Esophagus muscularis mucosa (tissue), 4 donors: Measurements from ENCODE around the gene TMEM132C. TPM values are rescaled to one million over a fixed set of nuclear protein-coding genes. Genes with fewer than 3 reads are reported as not detected.

Experiments
- DNase-seq: peaks from one replicate; pipeline ENCODE4 v3.0.0-alpha.2; 2017; ENCODE audit errors: extremely low spot score
- H3K27ac ChIP-seq, 4 donors: fragments of 200-600 bp; sonication (generic); replicated peaks in 1 of 4; 1 replicate in 3 of 4; 2 replicates in 1 of 4; pipeline ENCODE4 v1.5.1; 2016 to 2019; ENCODE audit warnings: mild to moderate bottlenecking in 1 of 4
- H3K27me3 ChIP-seq, 4 donors: fragments of 200-600 bp; sonication (generic); one replicate each; pipeline versions ENCODE4 v1.5.1 to v1.6.0; 2016 to 2019
- H3K36me3 ChIP-seq, 4 donors: fragments of 200-600 bp; sonication (generic); one replicate each; pipeline ENCODE4 v1.5.1; 2016 to 2019
- H3K4me1 ChIP-seq, 4 donors: fragments of 200-600 bp; sonication (generic); one replicate each; pipeline ENCODE4 v1.5.1; 2016 to 2019
- H3K4me3 ChIP-seq, 4 donors: fragments of 200-600 bp; sonication (generic); 1 replicate in 2 of 4; 2 replicates in 2 of 4; pipeline ENCODE4 v1.5.1; 2016 to 2019; ENCODE audit warnings: mild to moderate bottlenecking in 4 of 4, moderate library complexity in 1 of 4
- H3K9me3 ChIP-seq, 4 donors: fragments of 200-600 bp; sonication (generic); 1 replicate in 3 of 4; 2 replicates in 1 of 4; pipeline ENCODE4 v1.5.1; 2016 to 2019
- CTCF ChIP-seq, 3 experiments: fragments of 200-600 bp in 2 of 3; fragments of 450-650 bp in 1 of 3; sonication (generic) in 2 of 3; IDR thresholded peaks; one replicate each; pipeline ENCODE4 v1.5.1; 2017 to 2019; ENCODE audit warnings: antibody characterized with exemption in 3 of 3, mild to moderate bottlenecking in 2 of 3, moderate library complexity in 1 of 3
- EP300 ChIP-seq: sonication (generic); formaldehyde crosslinking; IDR thresholded peaks from one replicate; pipeline ENCODE4 v1.6.1; 2017; ENCODE audit warnings: antibody characterized with exemption
- POLR2A ChIP-seq: fragments of 450-650 bp; IDR thresholded peaks from one replicate; pipeline ENCODE4 v1.6.1; 2017; ENCODE audit warnings: antibody characterized with exemption, moderate library complexity, mild to moderate bottlenecking, low read depth
- POLR2AphosphoS5 ChIP-seq, 2 donors: sonication (generic); formaldehyde crosslinking; IDR thresholded peaks; one replicate each; pipeline ENCODE4 v1.6.1; 2017; ENCODE audit warnings: antibody characterized with exemption in 2 of 2
- WGBS: methylation state at CpG from one replicate; pipeline ENCODE4 v1.1.5; 2018; 5-methylcytosine and 5-hydroxymethylcytosine counted together
- intact Hi-C: fragments of 100-400 bp; cut with DNase I; formaldehyde crosslinking; loops from one replicate; pipeline ENCODE4 v1.15.1; 2023
- total RNA-seq, 4 donors: library from RNA; depleted of rRNA; stranded (reverse); fragments of >200 nt; gene quantifications; one replicate each; pipeline versions ENCODE4 v1.1.0 to v1.2.1, GENCODE V29; 2016

TMEM132C gene
- total RNA-seq, 4 donors from 2014 or later = 2.9 to 3.8 (median 3.5) TPM

- no peak for DNase-seq
- H3K36me3 ChIP-seq = no peaks in the 10 kb centered on the region
- H3K4me1 ChIP-seq = no peaks in the 10 kb centered on the region
- intact Hi-C loops = no loop called here
- H3K27me3 ChIP-seq = no peaks in the 10 kb centered on the region
- no peaks in the 10 kb centered on the region for H3K9me3 ChIP-seq
- WGBS = 63% methylated on average over 11 of the region's 11 CpGs
- H3K4me3 ChIP-seq = no peak overlapping the region
- H3K27ac ChIP-seq = no peak overlapping the region
- no peak for TF ChIP-seq POLR2AphosphoS5 (IDR thresholded peaks at IDR 0.05)
Measured at GRCh38 chr12:128298091-128298748, 31.2 kb downstream of the TMEM132C start.

GRCh38 chr12:128305336-128305892, 38.4 kb downstream of the TMEM132C start:
- TF ChIP-seq EP300 (no peak), POLR2A (no peak), POLR2AphosphoS5 (IDR thresholded peaks at IDR 0.05) (no peak), CTCF (IDR thresholded peaks at IDR 0.05) (no peak)
- DNase-seq = no peak
- intact Hi-C loops = no loop called here
- H3K36me3 ChIP-seq = no peaks in the 10 kb centered on the region
- H3K27me3 ChIP-seq = peaks cover 0 to 4% (median 0%) of the 10 kb centered on the region in 4 donors
- H3K9me3 ChIP-seq = peaks cover 0 to 4% (median 0%) of the 10 kb centered on the region in 4 donors
- no peak overlapping the region for H3K4me3 ChIP-seq
- no peak overlapping the region for H3K27ac ChIP-seq
- H3K4me1 ChIP-seq = no peaks in the 10 kb centered on the region
- WGBS = 83% methylated on average over 10 of the region's 10 CpGs

- Histone ChIP-seq H3K4me3 (no peak overlapping the region), H3K4me1 (no peaks in the 10 kb centered on the region), H3K36me3 (no peaks in the 10 kb centered on the region), H3K27me3 (peaks cover 0 to 10% (median 0%) of the 10 kb centered on the region in 4 donors), H3K9me3 (peaks cover 0 to 4% (median 0%) of the 10 kb centered on the region in 4 donors), H3K27ac (no peak overlapping the region)
- TF ChIP-seq POLR2A (no peak), POLR2AphosphoS5 (IDR thresholded peaks at IDR 0.05) (no peak), CTCF (IDR thresholded peaks at IDR 0.05) (no peak), EP300 (no peak)
- 95% methylated on average over 2 of the region's 2 CpGs for WGBS
- intact Hi-C loops = no loop called here
- no peak for DNase-seq
Measured at GRCh38 chr12:128307791-128308190, 40.8 kb downstream of the TMEM132C start.

GRCh38 chr12:128312661-128313060, 45.7 kb downstream of the TMEM132C start:
- no peak for DNase-seq
- no peak overlapping the region for H3K27ac ChIP-seq
- intact Hi-C loops = no loop called here
- peaks cover 0 to 3% (median 0%) of the 10 kb centered on the region in 4 donors for H3K4me1 ChIP-seq
- H3K4me3 ChIP-seq = no peak overlapping the region
- no peaks in the 10 kb centered on the region for H3K36me3 ChIP-seq
- 68% methylated on average over 2 of the region's 2 CpGs for WGBS
- no peak for TF ChIP-seq POLR2AphosphoS5 (IDR thresholded peaks at IDR 0.05)
- TF ChIP-seq POLR2A = no peak
- TF ChIP-seq CTCF (IDR thresholded peaks at IDR 0.05) = no peak
- no peak for TF ChIP-seq EP300
- peaks cover 0 to 13% (median 2%) of the 10 kb centered on the region in 4 donors for H3K27me3 ChIP-seq
- no peaks in the 10 kb centered on the region for H3K9me3 ChIP-seq

- Histone ChIP-seq H3K36me3 (no peaks in the 10 kb centered on the region), H3K4me3 (no peak overlapping the region), H3K9me3 (no peaks in the 10 kb centered on the region), H3K27me3 (peaks cover 0 to 13% (median 2%) of the 10 kb centered on the region in 4 donors), H3K4me1 (peaks cover 0 to 3% (median 0%) of the 10 kb centered on the region in 4 donors), H3K27ac (no peak overlapping the region)
- intact Hi-C loops = no loop called here
- DNase-seq = no peak
- WGBS = 30% methylated on average over 2 of the region's 2 CpGs
- TF ChIP-seq EP300 (no peak), POLR2A (no peak), POLR2AphosphoS5 (IDR thresholded peaks at IDR 0.05) (no peak), CTCF (IDR thresholded peaks at IDR 0.05) (no peak)
Measured at GRCh38 chr12:128313931-128314330, 47.0 kb downstream of the TMEM132C start.
